Endothelial cell of umbilical vein (primary cell): ENCODE measurements around the gene DOCK8. TPM values are rescaled to one million over a fixed set of nuclear protein-coding genes. Genes with fewer than 3 reads are reported as not detected.

Experiments
- BruUV-seq: library from RNA; stranded (reverse); fragments of 400-500 nt; replicated peaks from 2 replicates; lab custom pipeline; 2021; lab: Mats Ljungman, UMichigan
- CTCF ChIA-PET: fragments of 300-600, 350-600 bp; sonication (Branson Sonifier 250); formaldehyde crosslinking; loops from one replicate; lab custom pipeline; 2021; ENCODE audit warnings: antibody characterized with exemption, inconsistent platforms; lab: Charles Lee
- POLR2A ChIA-PET: fragments of 300-600, 350-600 bp; sonication (Branson Sonifier 250); formaldehyde crosslinking; loops from one replicate; lab custom pipeline; 2021; ENCODE audit warnings: antibody characterized with exemption, inconsistent platforms; lab: Charles Lee
- DNase-seq: peaks from one replicate; pipeline ENCODE4 v3.0.0-alpha.2; 2011; ENCODE audit warnings: low read depth, low spot score
- FAIRE-seq: peaks from 2 replicates; lab custom pipeline; 2011; peaks lifted over from hg19 to GRCh38; lab: Jason Lieb, UNC
- H2AFZ ChIP-seq: 2 replicates; pipeline ENCODE4 v1.6.0; 2012; ENCODE audit warnings: low read depth, low read length, control low read depth, inconsistent platforms
- H3K27ac ChIP-seq: 2 replicates; pipeline ENCODE4 v1.5.1; 2011; ENCODE audit warnings: low read depth, mild to moderate bottlenecking, control low read depth, low read length, moderate library complexity; ENCODE audit not compliant: insufficient read depth
- H3K27me3 ChIP-seq, 2 experiments: 2 replicates each; pipeline versions ENCODE4 v1.6.0 to v1.6.1; 2011; ENCODE audit warnings: low read length in 2 of 2, mixed read lengths in 1 of 2; ENCODE audit not compliant: control insufficient read depth in 2 of 2, insufficient read depth in 2 of 2
- H3K36me3 ChIP-seq, 2 experiments: 2 replicates in 1 of 2; 3 replicates in 1 of 2; pipeline ENCODE4 v1.5.1; 2011; ENCODE audit warnings: low read length in 2 of 2, mild to moderate bottlenecking in 1 of 2, moderate library complexity in 1 of 2; ENCODE audit not compliant: control insufficient read depth in 2 of 2, insufficient read depth in 2 of 2; ENCODE audit errors: extremely low read depth in 1 of 2
- H3K4me1 ChIP-seq: 3 replicates; pipeline ENCODE4 v1.5.1; 2011; ENCODE audit warnings: mild to moderate bottlenecking, low read length; ENCODE audit not compliant: control insufficient read depth, insufficient read depth; ENCODE audit errors: extremely low read depth
- H3K4me2 ChIP-seq: 2 replicates; pipeline ENCODE4 v1.6.1; 2011; ENCODE audit warnings: low read length, control low read depth, mixed read lengths; ENCODE audit not compliant: insufficient read depth
- H3K4me3 ChIP-seq, 3 experiments: fragments of 200-600 bp in 1 of 3; sonication (generic), shearing (Covaris generic) in 1 of 3; replicated peaks in 1 of 3; 2 replicates each; pipeline ENCODE4 v1.5.1; 2011 to 2016; ENCODE audit warnings: control low read depth in 3 of 3, low read length in 3 of 3, mild to moderate bottlenecking in 2 of 3, inconsistent platforms in 1 of 3, low read depth in 1 of 3, moderate library complexity in 1 of 3; ENCODE audit not compliant: insufficient read depth in 1 of 3
- H3K79me2 ChIP-seq: 2 replicates; pipeline ENCODE4 v1.6.0; 2012; ENCODE audit warnings: low read length, inconsistent platforms; ENCODE audit not compliant: control insufficient read depth, insufficient read depth
- H3K9ac ChIP-seq: replicated peaks from 2 replicates; pipeline ENCODE3; 2011; ENCODE audit warnings: low read length, control low read depth; ENCODE audit not compliant: insufficient read depth; ENCODE audit errors: extremely low read depth
- H3K9me1 ChIP-seq: replicated peaks from 3 replicates; pipeline ENCODE4 v1.6.0; 2011; ENCODE audit warnings: mild to moderate bottlenecking, low read length; ENCODE audit not compliant: control insufficient read depth, insufficient read depth; ENCODE audit errors: extremely low read depth
- H3K9me3 ChIP-seq: replicated peaks from 2 replicates; pipeline ENCODE4 v1.5.1; 2012; ENCODE audit warnings: low read length, inconsistent platforms; ENCODE audit not compliant: control insufficient read depth, insufficient read depth
- H4K20me1 ChIP-seq: replicated peaks from 2 replicates; pipeline ENCODE3; 2011; ENCODE audit warnings: mild to moderate bottlenecking, low read length; ENCODE audit not compliant: control insufficient read depth, insufficient read depth; ENCODE audit errors: extremely low read depth
- EZH2 ChIP-seq: IDR thresholded peaks from 2 replicates; pipeline ENCODE4 v1.6.1; 2012; ENCODE audit warnings: borderline replicate concordance, low read depth, mild to moderate bottlenecking, moderate library complexity, low read length, inconsistent platforms; ENCODE audit not compliant: severe bottlenecking
- FOS ChIP-seq: IDR thresholded peaks from 2 replicates; pipeline ENCODE4 v1.6.1; 2011; ENCODE audit warnings: mild to moderate bottlenecking, low read length, moderate library complexity, borderline replicate concordance; ENCODE audit not compliant: insufficient read depth
- GATA2 ChIP-seq: IDR thresholded peaks from 2 replicates; pipeline ENCODE4 v1.7.0; 2011; ENCODE audit warnings: low read depth, mild to moderate bottlenecking, moderate library complexity, mixed read lengths, low read length; ENCODE audit not compliant: insufficient read length, insufficient read depth
- JUN ChIP-seq: IDR thresholded peaks from 2 replicates; pipeline ENCODE4 v1.6.1; 2011; ENCODE audit warnings: borderline replicate concordance, low read depth; ENCODE audit not compliant: insufficient read length, insufficient read depth
- POLR2AphosphoS5 ChIP-seq: IDR thresholded peaks from 2 replicates; pipeline ENCODE4 v1.6.1; 2012; ENCODE audit warnings: low read depth, mild to moderate bottlenecking, control low read depth, low read length, moderate library complexity; ENCODE audit not compliant: insufficient read depth
- dilution Hi-C: fragments of 300-500 bp; cut with MboI; formaldehyde crosslinking; loops from one replicate; pipeline ENCODE4 v1.15.0; 2019; ENCODE audit warnings: low sequenced_read_pairs; ENCODE audit not compliant: extremely low pct_ligation_motif_present
- intact Hi-C: fragments of 100-400 bp; cut with micrococcal nuclease; formaldehyde crosslinking; loops from one replicate; pipeline ENCODE4 v1.10.0; 2022
- polyA plus RNA-seq, 4 experiments: library from polyadenylated mRNA; depleted of rRNA in 3 of 4; stranded (reverse) in 3 of 4; unstranded in 1 of 4; fragments of >200 nt; gene quantifications; 2 replicates each; pipeline versions ENCODE4 v1.2.1 to v1.2.3, GENCODE V29; 2011 to 2012; ENCODE audit warnings: missing spikeins in 1 of 4
- total RNA-seq: library from RNA; stranded (reverse); gene quantifications from 2 replicates; pipeline ENCODE4 v1.2.3, GENCODE V29; 2021
- TF ChIP-seq, protein P1 (sequence below), 2 donors: IDR thresholded peaks; 1 replicate in 1 of 2; 2 replicates in 1 of 2; pipeline ENCODE4 v1.5.1; 2011; ENCODE audit warnings: low read length in 2 of 2, mild to moderate bottlenecking in 2 of 2, moderate library complexity in 2 of 2, control low read depth in 1 of 2, inconsistent platforms in 1 of 2, low read depth in 1 of 2; ENCODE audit not compliant: insufficient read depth in 1 of 2; ENCODE audit errors: extremely low read depth in 1 of 2

DOCK8 gene
- total and polyA plus RNA-seq, 2 donors (not counting 3 experiments of a cell fraction or from before 2014, with no cell fraction given): 0.54 to 1.3 TPM

DNA sequence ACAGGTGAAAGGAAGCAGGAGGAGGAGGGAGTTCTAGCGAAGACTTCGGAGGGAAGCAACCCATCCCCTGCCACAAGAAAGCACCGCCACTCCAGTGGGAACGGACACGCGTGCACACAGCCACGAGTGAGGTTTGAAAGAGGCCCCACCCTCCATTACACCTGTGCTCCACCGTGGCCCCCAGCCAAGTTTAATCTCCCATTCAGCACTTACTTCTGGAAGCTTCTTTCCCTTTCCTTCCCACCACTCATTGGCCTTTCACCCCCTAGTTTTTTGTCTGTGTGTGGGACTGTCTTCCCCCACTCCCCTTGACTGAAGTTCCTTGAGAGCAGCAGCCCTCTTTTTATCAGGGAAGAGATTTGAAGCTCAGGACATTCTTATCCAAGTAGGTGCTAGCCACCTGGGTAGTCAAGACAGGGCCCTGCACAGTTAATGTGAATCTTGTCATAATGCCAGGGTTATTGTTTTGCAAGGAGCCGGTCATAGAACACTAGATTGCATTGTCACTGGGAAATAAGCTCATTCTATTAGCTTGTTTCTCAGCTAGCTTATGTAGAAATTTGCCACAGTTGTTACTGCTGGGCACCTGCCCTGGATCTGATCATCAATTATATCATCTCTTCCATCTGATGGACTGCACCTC, 256.0 kb downstream of the DOCK8 start:
- Histone ChIP-seq H3K4me1 (peaks cover 6% of the 10 kb centered on the region), H3K9me3 (no peaks in the 10 kb centered on the region), H3K27me3 (no peaks in the 10 kb centered on the region), H3K27ac (no peak overlapping the region), H3K9ac (no peak overlapping the region), H3K9me1 (no peaks in the 10 kb centered on the region), H4K20me1 (no peaks in the 10 kb centered on the region), H3K4me2 (peak overlapping the region; percentile 97), H3K36me3 (no peaks in the 10 kb centered on the region), H3K4me3 (peak overlapping the region in 2 of 3 experiments; percentile 46 to 82), H2AFZ (peak overlapping the region; percentile 100), H3K79me2 (no peaks in the 10 kb centered on the region)
- DNase-seq (peak; percentile 6), FAIRE-seq (no peak)
- no TSS peak for BruUV-seq
- intact Hi-C loops: loop anchor here (1.0 kb wide), 3 partner anchors 20 to 331 kb away; partner anchors contain the start of gene KANK1
- CTCF ChIA-PET: interaction anchor here (0.6 to 0.7 kb wide), 2 partner anchors 9 to 20 kb away, joined by 3 read pairs; no protein-coding TSS in a partner anchor
- TF ChIP-seq, protein P1, sequence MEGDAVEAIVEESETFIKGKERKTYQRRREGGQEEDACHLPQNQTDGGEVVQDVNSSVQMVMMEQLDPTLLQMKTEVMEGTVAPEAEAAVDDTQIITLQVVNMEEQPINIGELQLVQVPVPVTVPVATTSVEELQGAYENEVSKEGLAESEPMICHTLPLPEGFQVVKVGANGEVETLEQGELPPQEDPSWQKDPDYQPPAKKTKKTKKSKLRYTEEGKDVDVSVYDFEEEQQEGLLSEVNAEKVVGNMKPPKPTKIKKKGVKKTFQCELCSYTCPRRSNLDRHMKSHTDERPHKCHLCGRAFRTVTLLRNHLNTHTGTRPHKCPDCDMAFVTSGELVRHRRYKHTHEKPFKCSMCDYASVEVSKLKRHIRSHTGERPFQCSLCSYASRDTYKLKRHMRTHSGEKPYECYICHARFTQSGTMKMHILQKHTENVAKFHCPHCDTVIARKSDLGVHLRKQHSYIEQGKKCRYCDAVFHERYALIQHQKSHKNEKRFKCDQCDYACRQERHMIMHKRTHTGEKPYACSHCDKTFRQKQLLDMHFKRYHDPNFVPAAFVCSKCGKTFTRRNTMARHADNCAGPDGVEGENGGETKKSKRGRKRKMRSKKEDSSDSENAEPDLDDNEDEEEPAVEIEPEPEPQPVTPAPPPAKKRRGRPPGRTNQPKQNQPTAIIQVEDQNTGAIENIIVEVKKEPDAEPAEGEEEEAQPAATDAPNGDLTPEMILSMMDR (IDR thresholded peaks at IDR 0.05; ENCODE audit: extremely low read depth in 1 of 2, insufficient read depth in 1 of 2, low read depth in 1 of 2, low read length in 2 of 2): no peak
- TF ChIP-seq EZH2: no peak
- no peak for TF ChIP-seq JUN
- TF ChIP-seq GATA2: no peak
- TF ChIP-seq FOS: no peak
- TF ChIP-seq POLR2AphosphoS5: no peak
- POLR2A ChIA-PET: no interaction called here
- dilution Hi-C loops: no loop called here
